H1 (cell line): Measurements from ENCODE around the gene FMNL2. TPM values are rescaled to one million over a fixed set of nuclear protein-coding genes. Genes with fewer than 3 reads are reported as not detected.

Experiments used
- ASH2L ChIP-seq: fragments of 200-600, 300-600 bp; sonication (generic); IDR thresholded peaks from one replicate; pipeline ENCODE4 v1.7.1; 2017; ENCODE audit warnings: low read length
- CHD1 ChIP-seq: IDR thresholded peaks from 2 replicates; pipeline ENCODE4 v1.6.1; 2012; ENCODE audit warnings: low read depth, low read length, improper control_type of control experiment
- JUN ChIP-seq: IDR thresholded peaks from 2 replicates; pipeline ENCODE4 v1.6.1; 2011; ENCODE audit warnings: low read depth, mild to moderate bottlenecking, improper control_type of control experiment, low read length
- KDM1A ChIP-seq: fragments of 200-600, 300-600 bp; sonication (generic); IDR thresholded peaks from 2 replicates; pipeline ENCODE4 v1.7.1; 2016; ENCODE audit warnings: mild to moderate bottlenecking, low read length, borderline replicate concordance
- NRF1 ChIP-seq: IDR thresholded peaks from 2 replicates; pipeline ENCODE4 v1.6.1; 2011; ENCODE audit warnings: mild to moderate bottlenecking, low read depth, low read length, improper control_type of control experiment
- PHF8 ChIP-seq: fragments of 200-600 bp; sonication (generic); conservative IDR thresholded peaks from 2 replicates; pipeline ENCODE4 v1.7.1; 2012; ENCODE audit warnings: low read depth, mild to moderate bottlenecking, inconsistent platforms, low read length, moderate library complexity
- SAP30 ChIP-seq: fragments of 300-600 bp; sonication (generic); IDR thresholded peaks from 2 replicates; pipeline ENCODE4 v1.7.1; 2012; ENCODE audit warnings: low read length, moderate library complexity, mild to moderate bottlenecking, inconsistent platforms; ENCODE audit not compliant: insufficient read depth, insufficient replicate concordance
- polyA plus RNA-seq, 7 experiments: library from polyadenylated mRNA; depleted of rRNA in 3 of 7; stranded (reverse) in 5 of 7; unstranded in 2 of 7; fragments of >200 nt in 5 of 7; fragments of 200-250 nt in 2 of 7; gene quantifications; 1 replicate in 5 of 7; 2 replicates in 1 of 7; 4 replicates in 1 of 7; pipeline versions ENCODE4 v1.2.1 to v1.2.3, GENCODE V29; 2011 to 2013; ENCODE audit warnings: missing spikeins in 2 of 7, mixed read lengths in 2 of 7
- total RNA-seq: library from RNA; stranded (reverse); fragmentation: NEBNext Ultra II Directional; extraction: Animal tissue kit (Norgen Biotek cat#: 25700); gene quantifications from 2 replicates; pipeline ENCODE4 v1.2.1, GENCODE V29; 2021

Gene FMNL2
- total and polyA plus RNA-seq, 2 of the 8 experiments (the other 6 are each of a cell fraction or from before 2014, with no cell fraction given), result 15.5 to 45.1 TPM

GRCh38 chr2:152430876-152431275 is 95.9 kb downstream of the FMNL2 start (continued):
- TF ChIP-seq PHF8, result no peak
- TF ChIP-seq ASH2L, result no peak
- no peak for TF ChIP-seq NRF1
- no peak for TF ChIP-seq KDM1A
- no peak for TF ChIP-seq CHD1
- TF ChIP-seq JUN, result no peak
- no peak for TF ChIP-seq SAP30
